Gastrocnemius medialis (tissue), 4 donors: ENCODE measurements around the gene SMTNL1. TPM values are rescaled to one million over a fixed set of nuclear protein-coding genes. Genes with fewer than 3 reads are reported as not detected.

ENCODE experiments used
- ATAC-seq, 2 donors: fragments of 150-250 bp; one replicate each; pipeline ENCODE4 v1.9.1; 2016
- DNase-seq, 2 donors: peaks; one replicate each; pipeline ENCODE4 v3.0.0-alpha.2; 2019
- H3K27ac ChIP-seq, 4 donors: fragments of 200-600 bp; sonication (generic); 1 replicate in 1 of 4; 2 replicates in 3 of 4; pipeline ENCODE4 v1.5.1; 2016 to 2018; ENCODE audit warnings: mild to moderate bottlenecking in 2 of 4, moderate library complexity in 1 of 4
- H3K27me3 ChIP-seq, 3 donors: fragments of 200-600 bp; sonication (generic) in 2 of 3; 1 replicate in 1 of 3; 2 replicates in 2 of 3; pipeline versions ENCODE4 v1.5.1 to v1.6.0; 2016 to 2019; ENCODE audit warnings: mild to moderate bottlenecking in 1 of 3, moderate library complexity in 1 of 3
- H3K36me3 ChIP-seq, 2 donors: fragments of 200-600 bp; sonication (generic) in 1 of 2; one replicate each; pipeline ENCODE4 v1.5.1; 2017 to 2018
- H3K4me1 ChIP-seq, 2 donors: fragments of 200-600 bp; sonication (generic) in 1 of 2; one replicate each; pipeline ENCODE4 v1.5.1; 2016 to 2017; ENCODE audit warnings: mild to moderate bottlenecking in 2 of 2
- H3K4me3 ChIP-seq, 4 donors: fragments of 200-600 bp; sonication (generic) in 3 of 4; 1 replicate in 1 of 4; 2 replicates in 3 of 4; pipeline ENCODE4 v1.5.1; 2016 to 2019; ENCODE audit warnings: mild to moderate bottlenecking in 2 of 4
- H3K9me3 ChIP-seq, 3 donors: fragments of 200-600 bp; sonication (generic) in 2 of 3; 1 replicate in 1 of 3; 2 replicates in 2 of 3; pipeline ENCODE4 v1.5.1; 2016 to 2019
- CTCF ChIP-seq, 5 experiments: fragments of 450-650 bp in 3 of 5; fragments of 200-600 bp in 2 of 5; sonication (generic) in 2 of 5; IDR thresholded peaks in 4 of 5; conservative IDR thresholded peaks in 1 of 5; 1 replicate in 4 of 5; 2 replicates in 1 of 5; pipeline ENCODE4 v1.5.1; 2016 to 2019; ENCODE audit warnings: antibody characterized with exemption in 5 of 5, mild to moderate bottlenecking in 3 of 5, moderate library complexity in 3 of 5
- POLR2A ChIP-seq, 2 donors: fragments of 450-650 bp; IDR thresholded peaks; one replicate each; pipeline ENCODE4 v1.6.1; 2017; ENCODE audit warnings: antibody characterized with exemption in 2 of 2, mild to moderate bottlenecking in 2 of 2, moderate library complexity in 2 of 2
- in situ Hi-C, 4 donors: fragments of 200-750 bp; cut with MboI; loops; one replicate each; pipeline versions ENCODE4 v1.15.0 to v1.8.0; 2017; ENCODE audit warnings: low sequenced_read_pairs in 4 of 4
- intact Hi-C: fragments of 100-400 bp; cut with DNase I; formaldehyde crosslinking; loops from one replicate; pipeline ENCODE4 v1.15.1; 2023; ENCODE audit warnings: low total_unique reads
- total RNA-seq, 4 donors: library from RNA; depleted of rRNA; stranded (reverse); fragments of >200 nt; gene quantifications; one replicate each; pipeline versions ENCODE4 v1.1.0 to v1.2.3, GENCODE V29; 2016

SMTNL1 gene
- 10 to 100 TPM; 23.0 to 52.7 (median 43.4) TPM for total RNA-seq

- peak; percentile 77 to 80 for ATAC-seq
- in situ Hi-C loops = no loop called here
- Histone ChIP-seq H3K27ac (peak within 1 kb of the TSS; percentile 89 to 96 (median 92)), H3K9me3 (no peaks in the 10 kb centered on the region), H3K36me3 (no peaks in the 10 kb centered on the region), H3K4me3 (peak within 1 kb of the TSS; percentile 36 to 52 (median 41)), H3K4me1 (peaks cover 39 to 42% of the 10 kb centered on the region in 2 donors), H3K27me3 (no peaks in the 10 kb centered on the region)
- intact Hi-C loops = no loop called here
- TF ChIP-seq POLR2A (IDR thresholded peaks at IDR 0.05) (no peak), CTCF (IDR thresholded peaks at IDR 0.05 in 4 of 5, conservative IDR thresholded peaks at IDR 0.05 in 1 of 5) (no peak)
- DNase-seq = peak; percentile 85 to 88
Measured at GRCh38 chr11:57536947-57537619, at the start of gene SMTNL1. Gene SMTNL1 (plus strand): TSS chr11:57537595. CDS start chr11:57542643, 5,048 bp downstream.

- in situ Hi-C loops (loop anchor here in 1 of 4 donors (25.0 kb wide), 1 partner anchor 151 kb away; the partner anchor contains the start of genes P2RX3 and SSRP1), intact Hi-C loops (no loop called here)
- no peak overlapping the region for H3K4me3 ChIP-seq
- H3K9me3 ChIP-seq = no peaks in the 10 kb centered on the region
- no peak for TF ChIP-seq CTCF (IDR thresholded peaks at IDR 0.05 in 4 of 5, conservative IDR thresholded peaks at IDR 0.05 in 1 of 5)
- TF ChIP-seq POLR2A (IDR thresholded peaks at IDR 0.05) = no peak
- peak in 1 of 2 donors; percentile 55 for DNase-seq
- peak overlapping the region; percentile 54 to 77 (median 71) for H3K27ac ChIP-seq
- ATAC-seq = peak; percentile 84 to 86
- peaks cover 0 to 46% of the 10 kb centered on the region in 2 donors for H3K36me3 ChIP-seq
- peaks cover 0 to 3% (median 0%) of the 10 kb centered on the region in 3 donors for H3K27me3 ChIP-seq
- H3K4me1 ChIP-seq = peaks cover 27 to 31% of the 10 kb centered on the region in 2 donors
Measured at GRCh38 chr11:57487920-57488659, 49.3 kb upstream of the SMTNL1 start.

- intact Hi-C loops (no loop called here), in situ Hi-C loops (loop anchor here (5.0 to 25.0 kb wide), 3 partner anchors 37 to 166 kb away; partner anchors contain the start of genes P2RX3 (in 1 of the 4), SSRP1 (in 1 of the 4) and TNKS1BP1 (in 1 of the 4))
- TF ChIP-seq POLR2A (IDR thresholded peaks at IDR 0.05) (no peak), CTCF (IDR thresholded peaks at IDR 0.05 in 4 of 5, conservative IDR thresholded peaks at IDR 0.05 in 1 of 5) (no peak)
- Histone ChIP-seq H3K36me3 (peaks cover 0 to 32% of the 10 kb centered on the region in 2 donors), H3K27ac (peak overlapping the region in 2 of 4 donors; percentile 33 to 51), H3K4me1 (peaks cover 37% of the 10 kb centered on the region in 2 donors), H3K4me3 (no peak overlapping the region), H3K27me3 (no peaks in the 10 kb centered on the region), H3K9me3 (no peaks in the 10 kb centered on the region)
- DNase-seq (no peak), ATAC-seq (no peak)
Measured at GRCh38 chr11:57490456-57491248, 46.7 kb upstream of the SMTNL1 start.

- in situ Hi-C loops = loop anchor here (5.0 to 25.0 kb wide), 3 partner anchors 36 to 167 kb away; partner anchors contain the start of genes P2RX3 (in 1 of the 4), SSRP1 (in 1 of the 4) and TNKS1BP1 (in 1 of the 4)
- DNase-seq = no peak
- peak in 1 of 2 donors; percentile 18 for ATAC-seq
- Histone ChIP-seq H3K4me1 (peaks cover 37% of the 10 kb centered on the region in 2 donors), H3K27me3 (no peaks in the 10 kb centered on the region), H3K27ac (peak overlapping the region in 3 of 4 donors; percentile 4 to 30 (median 27)), H3K9me3 (no peaks in the 10 kb centered on the region), H3K36me3 (peaks cover 0 to 28% of the 10 kb centered on the region in 2 donors), H3K4me3 (no peak overlapping the region)
- intact Hi-C loops = no loop called here
- peak; percentile 49 to 79 (median 64) for TF ChIP-seq CTCF (IDR thresholded peaks at IDR 0.05 in 4 of 5, conservative IDR thresholded peaks at IDR 0.05 in 1 of 5)
- no peak for TF ChIP-seq POLR2A (IDR thresholded peaks at IDR 0.05)
Measured at GRCh38 chr11:57491371-57492061, 45.9 kb upstream of the SMTNL1 start.
